Measurements from ENCODE around the gene EMC10.

EMC10 gene

GRCh38 chr19:50481351-50482149 lies 5.2 kb downstream of the EMC10 start:
- no peaks in the 10 kb centered on the region for H3K9me3 ChIP-seq
- no peak for TF ChIP-seq CTCF (IDR thresholded peaks at IDR 0.05)
- peaks cover 11 to 15% of the 10 kb centered on the region in 2 experiments for H3K4me1 ChIP-seq (ENCODE audit: control insufficient read depth in 1 of 2, insufficient read depth in 1 of 2, low read depth in 1 of 2, low read length in 1 of 2)
- H3K27ac ChIP-seq: no peak overlapping the region
- no peak overlapping the region for H3K4me3 ChIP-seq (ENCODE audit: low read depth in 1 of 2, low read length in 1 of 2)
- H3K36me3 ChIP-seq: peaks cover 50% of the 10 kb centered on the region
- H3K27me3 ChIP-seq: no peaks in the 10 kb centered on the region

- no peaks in the 10 kb centered on the region for H3K9me3 ChIP-seq
- H3K4me3 ChIP-seq (ENCODE audit: low read depth in 1 of 2, low read length in 1 of 2): no peak overlapping the region
- peaks cover 50% of the 10 kb centered on the region for H3K36me3 ChIP-seq
- H3K4me1 ChIP-seq (ENCODE audit: control insufficient read depth in 1 of 2, insufficient read depth in 1 of 2, low read depth in 1 of 2, low read length in 1 of 2): peaks cover 3 to 7% of the 10 kb centered on the region in 2 experiments
- no peak for TF ChIP-seq CTCF (IDR thresholded peaks at IDR 0.05)
- no peaks in the 10 kb centered on the region for H3K27me3 ChIP-seq
- H3K27ac ChIP-seq: no peak overlapping the region
Measured at GRCh38 chr19:50482271-50482855, 6.1 kb downstream of the EMC10 start.

- Histone ChIP-seq H3K9me3 (no peaks in the 10 kb centered on the region), H3K27ac (no peak overlapping the region), H3K36me3 (peaks cover 50% of the 10 kb centered on the region), H3K4me1 (ENCODE audit: control insufficient read depth in 1 of 2, insufficient read depth in 1 of 2, low read depth in 1 of 2, low read length in 1 of 2) (peaks cover 2 to 3% of the 10 kb centered on the region in 2 experiments), H3K27me3 (no peaks in the 10 kb centered on the region), H3K4me3 (ENCODE audit: low read depth in 1 of 2, low read length in 1 of 2) (no peak overlapping the region)
- no peak for TF ChIP-seq CTCF (IDR thresholded peaks at IDR 0.05)
Measured at GRCh38 chr19:50482916-50483315, 6.6 kb downstream of the EMC10 start.

GRCh38 chr19:50485284-50485955 lies 9.1 kb downstream of the EMC10 start:
- Histone ChIP-seq H3K4me1 (ENCODE audit: control insufficient read depth in 1 of 2, insufficient read depth in 1 of 2, low read depth in 1 of 2, low read length in 1 of 2) (peaks cover 2 to 7% of the 10 kb centered on the region in 2 experiments), H3K4me3 (ENCODE audit: low read depth in 1 of 2, low read length in 1 of 2) (no peak overlapping the region), H3K36me3 (peaks cover 33% of the 10 kb centered on the region), H3K9me3 (no peaks in the 10 kb centered on the region), H3K27me3 (no peaks in the 10 kb centered on the region), H3K27ac (no peak overlapping the region)
- TF ChIP-seq CTCF (IDR thresholded peaks at IDR 0.05): no peak

- peaks cover 2 to 7% of the 10 kb centered on the region in 2 experiments for H3K4me1 ChIP-seq (ENCODE audit: control insufficient read depth in 1 of 2, insufficient read depth in 1 of 2, low read depth in 1 of 2, low read length in 1 of 2)
- H3K27me3 ChIP-seq: no peaks in the 10 kb centered on the region
- peaks cover 17% of the 10 kb centered on the region for H3K36me3 ChIP-seq
- H3K27ac ChIP-seq: no peak overlapping the region
- H3K4me3 ChIP-seq (ENCODE audit: low read depth in 1 of 2, low read length in 1 of 2): no peak overlapping the region
- no peak for TF ChIP-seq CTCF (IDR thresholded peaks at IDR 0.05)
- no peaks in the 10 kb centered on the region for H3K9me3 ChIP-seq
Measured at GRCh38 chr19:50486823-50487515, 10.7 kb downstream of the EMC10 start.
